Transverse colon (tissue), 4 donors: ENCODE data around the gene OBP2B. TPM values are rescaled to one million over a fixed set of nuclear protein-coding genes. Genes with fewer than 3 reads are reported as not detected.

ENCODE experiments used
- DNase-seq: peaks from one replicate; pipeline ENCODE4 v3.0.0-alpha.2; 2019
- H3K27ac ChIP-seq, 4 donors: fragments of 200-600 bp; sonication (generic); 2 replicates each; pipeline ENCODE4 v1.5.1; 2016 to 2018; ENCODE audit warnings: inconsistent platforms in 4 of 4
- H3K27me3 ChIP-seq: fragments of 200-600 bp; sonication (generic); 2 replicates; pipeline ENCODE4 v1.5.1; 2017; ENCODE audit warnings: inconsistent platforms
- H3K36me3 ChIP-seq, 4 donors: fragments of 200-600 bp; sonication (generic); 2 replicates each; pipeline ENCODE4 v1.5.1; 2017 to 2019; ENCODE audit warnings: inconsistent platforms in 4 of 4
- H3K4me1 ChIP-seq, 4 donors: fragments of 200-600 bp; sonication (generic); 2 replicates each; pipeline ENCODE4 v1.5.1; 2017 to 2020; ENCODE audit warnings: inconsistent platforms in 4 of 4
- H3K4me3 ChIP-seq, 4 donors: fragments of 200-600 bp; sonication (generic); 1 replicate in 1 of 4; 2 replicates in 3 of 4; pipeline versions ENCODE4 v1.5.1 to v1.6.1; 2017 to 2019; ENCODE audit warnings: inconsistent platforms in 4 of 4
- H3K9me3 ChIP-seq, 2 donors: fragments of 200-600 bp; sonication (generic); 2 replicates each; pipeline ENCODE4 v1.5.1; 2017 to 2019; ENCODE audit warnings: inconsistent platforms in 2 of 2
- EP300 ChIP-seq: sonication (generic); formaldehyde crosslinking; IDR thresholded peaks from one replicate; pipeline ENCODE4 v1.6.1; 2017; ENCODE audit warnings: antibody characterized with exemption, low read depth
- POLR2A ChIP-seq: fragments of 450-650 bp; IDR thresholded peaks from one replicate; pipeline ENCODE4 v1.6.1; 2016; ENCODE audit warnings: antibody characterized with exemption, mild to moderate bottlenecking, moderate library complexity
- POLR2AphosphoS5 ChIP-seq, 3 donors: sonication (generic); formaldehyde crosslinking; IDR thresholded peaks; one replicate each; pipeline ENCODE4 v1.6.1; 2016; ENCODE audit warnings: antibody characterized with exemption in 3 of 3
- WGBS, 2 donors: methylation state at CpG; one replicate each; pipeline ENCODE4 v1.1.5; 2018; ENCODE audit warnings: low coverage in 1 of 2; 5-methylcytosine and 5-hydroxymethylcytosine counted together
- in situ Hi-C, 4 donors: fragments of 200-750 bp; cut with MboI; loops; one replicate each; pipeline versions ENCODE4 v1.15.0 to v1.15.1; 2017; ENCODE audit warnings: low sequenced_read_pairs in 3 of 4, low pct_ligation_motif_present in 1 of 4, low pct_unique_long_range_greater_than_20kb in 1 of 4
- intact Hi-C: fragments of 100-400 bp; cut with DNase I; formaldehyde crosslinking; loops from one replicate; pipeline ENCODE4 v1.15.1; 2023; ENCODE audit warnings: low total_unique reads
- total RNA-seq, 4 donors: library from RNA; depleted of rRNA; stranded (reverse); fragments of >200 nt; gene quantifications; one replicate each; pipeline ENCODE4 v1.1.0, GENCODE V29; 2016
- TF ChIP-seq, protein P1 (sequence below), 5 experiments: fragments of 200-600 bp in 3 of 5; fragments of 450-650 bp in 2 of 5; sonication (generic) in 3 of 5; IDR thresholded peaks; 1 replicate in 2 of 5; 2 replicates in 3 of 5; pipeline ENCODE4 v1.5.1; 2016 to 2017; ENCODE audit warnings: antibody characterized with exemption in 5 of 5, inconsistent platforms in 3 of 5, mild to moderate bottlenecking in 2 of 5, moderate library complexity in 1 of 5

The OBP2B gene
- total RNA-seq, 4 donors from 2014 or later, result not detected

- DNase-seq, result peak; percentile 72
- peaks cover 9% of the 10 kb centered on the region for H3K27me3 ChIP-seq
- no peaks in the 10 kb centered on the region for H3K36me3 ChIP-seq
- peak within 1 kb of the TSS; percentile 69 to 79 (median 76) for H3K27ac ChIP-seq
- TF ChIP-seq POLR2A (peak; percentile 44), POLR2AphosphoS5 (IDR thresholded peaks at IDR 0.05) (peak in 2 of 3 donors; percentile 28 to 37)
- TF ChIP-seq, protein P1, sequence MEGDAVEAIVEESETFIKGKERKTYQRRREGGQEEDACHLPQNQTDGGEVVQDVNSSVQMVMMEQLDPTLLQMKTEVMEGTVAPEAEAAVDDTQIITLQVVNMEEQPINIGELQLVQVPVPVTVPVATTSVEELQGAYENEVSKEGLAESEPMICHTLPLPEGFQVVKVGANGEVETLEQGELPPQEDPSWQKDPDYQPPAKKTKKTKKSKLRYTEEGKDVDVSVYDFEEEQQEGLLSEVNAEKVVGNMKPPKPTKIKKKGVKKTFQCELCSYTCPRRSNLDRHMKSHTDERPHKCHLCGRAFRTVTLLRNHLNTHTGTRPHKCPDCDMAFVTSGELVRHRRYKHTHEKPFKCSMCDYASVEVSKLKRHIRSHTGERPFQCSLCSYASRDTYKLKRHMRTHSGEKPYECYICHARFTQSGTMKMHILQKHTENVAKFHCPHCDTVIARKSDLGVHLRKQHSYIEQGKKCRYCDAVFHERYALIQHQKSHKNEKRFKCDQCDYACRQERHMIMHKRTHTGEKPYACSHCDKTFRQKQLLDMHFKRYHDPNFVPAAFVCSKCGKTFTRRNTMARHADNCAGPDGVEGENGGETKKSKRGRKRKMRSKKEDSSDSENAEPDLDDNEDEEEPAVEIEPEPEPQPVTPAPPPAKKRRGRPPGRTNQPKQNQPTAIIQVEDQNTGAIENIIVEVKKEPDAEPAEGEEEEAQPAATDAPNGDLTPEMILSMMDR (IDR thresholded peaks at IDR 0.05), result no peak
- in situ Hi-C loops, result no loop called here
- intact Hi-C loops, result no loop called here
- peaks cover 0 to 30% (median 13%) of the 10 kb centered on the region in 4 donors for H3K4me1 ChIP-seq
- peak within 1 kb of the TSS; percentile 57 to 80 (median 69) for H3K4me3 ChIP-seq
- WGBS, 2 donors, result 1% methylated on average over 38 of the region's 56 CpGs; no CpG with 5 or more reads in 1 of the 2 donors
- no peaks in the 10 kb centered on the region for H3K9me3 ChIP-seq
Measured at GRCh38 chr9:133163504-133164172, 45.4 kb downstream of the OBP2B start, which contains the start of gene GBGT1. TSS of gene GBGT1 (minus strand) at chr9:133163914. CDS start at chr9:133162412, 1,502 bp downstream.

DNA sequence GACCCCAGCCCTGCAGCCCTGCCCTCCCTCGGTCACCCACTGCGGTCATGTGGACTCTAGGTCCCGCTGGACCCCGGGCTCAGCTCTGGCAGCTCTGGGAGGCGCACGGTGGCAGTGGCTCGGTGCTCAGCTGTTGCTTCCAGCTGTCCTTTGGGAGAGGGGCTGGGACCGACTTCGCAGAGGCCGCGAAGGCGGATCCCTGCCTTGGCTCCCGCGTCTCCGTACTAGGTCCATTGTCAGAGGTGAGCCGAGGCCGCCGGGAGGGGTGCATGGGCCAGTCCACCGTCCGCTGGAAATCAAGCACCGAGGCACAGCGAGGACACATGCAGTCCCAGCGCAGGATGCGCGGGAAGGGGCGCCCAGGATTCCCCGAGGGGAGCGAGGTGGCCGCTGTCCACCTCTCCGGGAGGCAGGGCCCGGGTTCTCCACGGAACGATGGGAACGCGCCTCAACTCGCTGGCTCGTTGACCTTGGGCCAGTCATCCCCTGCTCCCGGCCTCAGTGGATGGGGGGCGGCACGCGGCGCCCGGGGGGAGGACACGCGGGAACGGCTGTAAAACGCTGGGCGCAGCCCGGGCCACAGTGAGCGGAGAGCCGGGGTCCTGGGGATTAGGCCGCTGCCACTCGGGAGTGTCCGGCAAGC lies 46.1 kb downstream of the OBP2B start:
- Histone ChIP-seq H3K27ac (peak overlapping the region; percentile 69 to 79 (median 76)), H3K27me3 (peaks cover 9% of the 10 kb centered on the region), H3K4me3 (peak overlapping the region; percentile 57 to 80 (median 69)), H3K4me1 (peaks cover 0 to 30% (median 13%) of the 10 kb centered on the region in 4 donors), H3K9me3 (no peaks in the 10 kb centered on the region), H3K36me3 (no peaks in the 10 kb centered on the region)
- in situ Hi-C loops, result no loop called here
- DNase-seq, result no peak
- 51% methylated on average over 34 of the region's 54 CpGs; no CpG with 5 or more reads in 1 of the 2 donors for WGBS, 2 donors
- intact Hi-C loops, result no loop called here
- TF ChIP-seq POLR2A (no peak), POLR2AphosphoS5 (IDR thresholded peaks at IDR 0.05) (no peak), EP300 (no peak)
- TF ChIP-seq, protein P1 (IDR thresholded peaks at IDR 0.05), result no peak

GRCh38 chr9:133161547-133161950 lies 47.5 kb downstream of the OBP2B start:
- Histone ChIP-seq H3K27me3 (peaks cover 9% of the 10 kb centered on the region), H3K4me3 (no peak overlapping the region), H3K4me1 (peaks cover 0 to 30% (median 13%) of the 10 kb centered on the region in 4 donors), H3K27ac (peak overlapping the region in 2 of 4 donors; percentile 4 to 24), H3K9me3 (no peaks in the 10 kb centered on the region), H3K36me3 (no peaks in the 10 kb centered on the region)
- TF ChIP-seq POLR2AphosphoS5 (IDR thresholded peaks at IDR 0.05) (no peak), EP300 (no peak), POLR2A (no peak)
- TF ChIP-seq, protein P1 (IDR thresholded peaks at IDR 0.05), result no peak
- WGBS, 2 donors, result 80 to 93% methylated on average over 2 to 4 of the region's 4 CpGs
- intact Hi-C loops, result no loop called here
- no peak for DNase-seq
- in situ Hi-C loops, result no loop called here

- TF ChIP-seq, protein P1 (IDR thresholded peaks at IDR 0.05), result peak; percentile 68 to 88 (median 82)
- no peak for TF ChIP-seq EP300
- TF ChIP-seq POLR2AphosphoS5 (IDR thresholded peaks at IDR 0.05), result peak in 2 of 3 donors; percentile 34 to 42
- 52 to 68% methylated on average over 4 to 9 of the region's 9 CpGs for WGBS, 2 donors
- peak overlapping the region; percentile 33 to 57 (median 56) for H3K27ac ChIP-seq
- H3K9me3 ChIP-seq, result no peaks in the 10 kb centered on the region
- in situ Hi-C loops (no loop called here), intact Hi-C loops (no loop called here)
- H3K27me3 ChIP-seq, result peaks cover 9% of the 10 kb centered on the region
- peak; percentile 76 for DNase-seq
- H3K4me3 ChIP-seq, result no peak overlapping the region
- peaks cover 0 to 30% (median 13%) of the 10 kb centered on the region in 4 donors for H3K4me1 ChIP-seq
- H3K36me3 ChIP-seq, result no peaks in the 10 kb centered on the region
Measured at GRCh38 chr9:133160742-133161546, 48.1 kb downstream of the OBP2B start.
